Activated T-helper 9 cell treated with anti-CD3 and anti-CD28 coated beads, Interleukin-2, amount 50 U/mL, for 16 hours (primary cell): Measurements from ENCODE around the gene SERTAD2.

Source experiments
- DNase-seq: peaks from one replicate; pipeline ENCODE4 v3.0.0-alpha.2; 2020; ENCODE audit warnings: low read depth

SERTAD2 gene

GRCh38 chr2:64649013-64649484 is 4.7 kb downstream of the SERTAD2 start:
- no peak for DNase-seq

GRCh38 chr2:64646007-64646880 is 7.5 kb downstream of the SERTAD2 start:
- peak; percentile 80 for DNase-seq

GRCh38 chr2:64644458-64645382 is 9.0 kb downstream of the SERTAD2 start:
- DNase-seq, result no peak

- no peak for DNase-seq
These were observed 9.8 kb downstream of the SERTAD2 start for GRCh38 chr2:64643838-64644457.

GRCh38 chr2:64641599-64641998 is 12.1 kb downstream of the SERTAD2 start:
- DNase-seq, result no peak

- DNase-seq, result no peak
These were observed 13.3 kb downstream of the SERTAD2 start for GRCh38 chr2:64640153-64641044.

- DNase-seq, result no peak
These were observed 14.0 kb downstream of the SERTAD2 start for GRCh38 chr2:64639691-64640090.

GRCh38 chr2:64638502-64639120 is 15.1 kb downstream of the SERTAD2 start:
- no peak for DNase-seq

GRCh38 chr2:64637931-64638330 is 15.8 kb downstream of the SERTAD2 start:
- no peak for DNase-seq

GRCh38 chr2:64637000-64637635 is 16.6 kb downstream of the SERTAD2 start:
- DNase-seq, result no peak

GRCh38 chr2:64635976-64636911 is 17.5 kb downstream of the SERTAD2 start:
- no peak for DNase-seq

- no peak for DNase-seq
These were observed 19.1 kb downstream of the SERTAD2 start for GRCh38 chr2:64634345-64635267.

GRCh38 chr2:64632835-64633819 is 20.6 kb downstream of the SERTAD2 start:
- DNase-seq, result no peak

GRCh38 chr2:64631771-64632170 is 21.9 kb downstream of the SERTAD2 start:
- DNase-seq, result no peak

- no peak for DNase-seq
These were observed 23.0 kb downstream of the SERTAD2 start for GRCh38 chr2:64630752-64631151.

- no peak for DNase-seq
These were observed 23.8 kb downstream of the SERTAD2 start for GRCh38 chr2:64629875-64630274.

GRCh38 chr2:64629329-64629781 is 24.4 kb downstream of the SERTAD2 start:
- no peak for DNase-seq
